Large intestine (tissue), 12 donors: Measurements from ENCODE around the gene CEMP1. TPM values are rescaled to one million over a fixed set of nuclear protein-coding genes. Genes with fewer than 3 reads are reported as not detected.
"Not testable (repeated sequence)": the region's sequence is repeated elsewhere in the genome, so short reads cannot be mapped to it uniquely, and the experiment has no call there.

Source experiments
- DNase-seq, 2 donors: peaks; one replicate each; pipeline versions ENCODE4 v3.0.0 to v3.0.0-alpha.2; 2013
- H3K27ac ChIP-seq: one replicate; pipeline ENCODE4 v1.5.1; 2013; ENCODE audit warnings: low read length
- H3K27me3 ChIP-seq: 2 replicates; pipeline ENCODE4 v1.6.1; 2013; ENCODE audit warnings: low read length; ENCODE audit not compliant: control insufficient read depth, insufficient read depth
- H3K36me3 ChIP-seq: 2 replicates; pipeline ENCODE4 v1.6.1; 2013; ENCODE audit warnings: low read length; ENCODE audit not compliant: control insufficient read depth, insufficient read depth
- H3K4me1 ChIP-seq: one replicate; pipeline ENCODE4 v1.6.1; 2013; ENCODE audit warnings: low read length; ENCODE audit not compliant: control insufficient read depth, insufficient read depth
- H3K4me3 ChIP-seq: one replicate; pipeline ENCODE4 v1.5.1; 2013; ENCODE audit warnings: low read length
- H3K9me3 ChIP-seq: one replicate; pipeline ENCODE4 v1.6.1; 2013; ENCODE audit warnings: mild to moderate bottlenecking, low read depth, low read length, moderate library complexity; ENCODE audit not compliant: control insufficient read depth
- WGBS: methylation state at CpG from one replicate; pipeline ENCODE4 v1.1.5; 2013; ENCODE audit warnings: low lambda C conversion rate; ENCODE audit not compliant: insufficient coverage; 5-methylcytosine and 5-hydroxymethylcytosine counted together
- long read RNA-seq, 11 donors: transcript quantifications; one replicate each; lab custom pipeline, GENCODE V29; 2026
- polyA plus RNA-seq: library from polyadenylated mRNA; unstranded; fragments of 120-200 nt; gene quantifications from one replicate; pipeline ENCODE4 v1.2.1, GENCODE V29; 2013

Gene CEMP1, protein sequence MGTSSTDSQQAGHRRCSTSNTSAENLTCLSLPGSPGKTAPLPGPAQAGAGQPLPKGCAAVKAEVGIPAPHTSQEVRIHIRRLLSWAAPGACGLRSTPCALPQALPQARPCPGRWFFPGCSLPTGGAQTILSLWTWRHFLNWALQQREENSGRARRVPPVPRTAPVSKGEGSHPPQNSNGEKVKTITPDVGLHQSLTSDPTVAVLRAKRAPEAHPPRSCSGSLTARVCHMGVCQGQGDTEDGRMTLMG
- polyA plus RNA-seq, result 16.8 TPM
- long read RNA-seq, donor 1, transcript CEMP1-202 (1 exons, 1,374 nt), result major isoform, 38 of 38 reads
- long read RNA-seq, donor 1, partial matches to known transcripts, result 0 of 38 reads
- long read RNA-seq, donor 1, other reads (novel, unspliced or antisense), result 0 of 38 reads
- long read RNA-seq, donor 2, transcript CEMP1-202 (1 exons, 1,374 nt), result major isoform, 97 of 97 reads
- long read RNA-seq, donor 2, partial matches to known transcripts, result 0 of 97 reads
- long read RNA-seq, donor 2, other reads (novel, unspliced or antisense), result 0 of 97 reads
- long read RNA-seq, donor 3, result 0 reads
- long read RNA-seq, donor 4, transcript CEMP1-202 (1 exons, 1,374 nt), result major isoform, 9 of 9 reads
- long read RNA-seq, donor 4, partial matches to known transcripts, result 0 of 9 reads
- long read RNA-seq, donor 4, other reads (novel, unspliced or antisense), result 0 of 9 reads
- long read RNA-seq, donor 5, transcript CEMP1-202 (1 exons, 1,374 nt), result major isoform, 25 of 25 reads
- long read RNA-seq, donor 5, partial matches to known transcripts, result 0 of 25 reads
- long read RNA-seq, donor 5, other reads (novel, unspliced or antisense), result 0 of 25 reads
- long read RNA-seq, donor 6, transcript CEMP1-202 (1 exons, 1,374 nt), result major isoform, 52 of 52 reads
- long read RNA-seq, donor 6, partial matches to known transcripts, result 0 of 52 reads
- long read RNA-seq, donor 6, other reads (novel, unspliced or antisense), result 0 of 52 reads
- long read RNA-seq, donor 7, transcript CEMP1-202 (1 exons, 1,374 nt), result major isoform, 21 of 21 reads
- long read RNA-seq, donor 7, partial matches to known transcripts, result 0 of 21 reads
- long read RNA-seq, donor 7, other reads (novel, unspliced or antisense), result 0 of 21 reads
- long read RNA-seq, donor 8, transcript CEMP1-202 (1 exons, 1,374 nt), result major isoform, 84 of 84 reads
- long read RNA-seq, donor 8, partial matches to known transcripts, result 0 of 84 reads
- long read RNA-seq, donor 8, other reads (novel, unspliced or antisense), result 0 of 84 reads
- long read RNA-seq, donor 9, transcript CEMP1-202 (1 exons, 1,374 nt), result major isoform, 64 of 64 reads
- long read RNA-seq, donor 9, partial matches to known transcripts, result 0 of 64 reads
- long read RNA-seq, donor 9, other reads (novel, unspliced or antisense), result 0 of 64 reads
- long read RNA-seq, donor 10, transcript CEMP1-202 (1 exons, 1,374 nt), result major isoform, 53 of 53 reads
- long read RNA-seq, donor 10, partial matches to known transcripts, result 0 of 53 reads
- long read RNA-seq, donor 10, other reads (novel, unspliced or antisense), result 0 of 53 reads
- long read RNA-seq, donor 11, transcript CEMP1-202 (1 exons, 1,374 nt), result major isoform, 42 of 42 reads
- long read RNA-seq, donor 11, partial matches to known transcripts, result 0 of 42 reads
- long read RNA-seq, donor 11, other reads (novel, unspliced or antisense), result 0 of 42 reads

DNA sequence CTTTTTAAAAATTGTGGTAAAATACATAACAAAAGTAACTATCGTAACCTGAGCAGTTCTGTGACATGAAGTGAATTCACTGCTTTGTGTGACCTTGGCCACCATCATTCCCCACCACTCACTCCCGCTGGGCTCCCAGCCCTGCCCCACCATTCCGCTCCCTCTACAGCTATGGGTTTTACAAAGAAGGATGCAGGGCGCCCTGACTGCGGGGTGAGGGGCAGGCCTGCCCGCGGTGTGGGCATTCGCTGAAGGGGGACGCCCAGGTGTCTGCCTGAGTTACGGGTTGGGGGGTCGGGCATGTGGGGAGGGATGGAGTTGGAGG, at the start of gene CEMP1:
Gene CEMP1, minus strand, starts transcription at position 38 of the 325 bp plus-strand sequence. CDS start 335 bp downstream, outside the sequence.
- Histone ChIP-seq H3K27me3 (no peaks in the 10 kb centered on the region), H3K27ac (peak within 1 kb of the TSS; percentile 81), H3K4me1 (peaks cover 25% of the 10 kb centered on the region), H3K36me3 (peaks cover 39% of the 10 kb centered on the region), H3K9me3 (no peaks in the 10 kb centered on the region), H3K4me3 (peak within 1 kb of the TSS; percentile 81)
- DNase-seq, result no peak
- no CpG with 5 or more reads among the region's 11 CpGs for WGBS

GRCh38 chr16:2580818-2581217, 49.6 kb upstream of the CEMP1 start:
- not testable (repeated sequence) for H3K4me3 ChIP-seq, H3K27me3 ChIP-seq, H3K27ac ChIP-seq, H3K9me3 ChIP-seq, DNase-seq, H3K4me1 ChIP-seq
- H3K36me3 ChIP-seq, result peaks cover 12% of the 10 kb centered on the region
- WGBS, result no CpG with 5 or more reads among the region's 21 CpGs

DNA sequence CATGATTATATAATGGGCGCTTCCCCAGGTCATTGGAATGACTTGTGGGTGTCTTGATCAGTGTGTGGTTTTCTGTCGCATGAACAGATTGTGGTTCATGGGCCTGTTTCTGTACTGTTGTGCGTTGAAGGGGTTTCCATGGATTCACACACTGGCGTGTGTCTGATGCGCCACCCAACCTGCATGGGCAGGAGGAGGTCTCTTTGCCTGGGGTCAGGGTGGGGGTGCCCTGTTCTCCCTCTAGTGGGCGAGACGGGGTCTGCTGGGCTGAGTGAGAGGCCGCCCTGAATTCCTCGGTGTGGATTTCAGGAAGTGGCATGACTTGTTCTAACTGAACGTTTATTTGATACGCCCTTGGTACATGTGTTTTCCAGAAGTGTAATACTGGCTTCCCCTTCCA, 48.9 kb upstream of the CEMP1 start:
- H3K27ac ChIP-seq, DNase-seq, H3K4me3 ChIP-seq, H3K36me3 ChIP-seq, H3K27me3 ChIP-seq, H3K4me1 ChIP-seq, H3K9me3 ChIP-seq: not testable (repeated sequence)
- no CpG with 5 or more reads among the region's 11 CpGs for WGBS

DNA sequence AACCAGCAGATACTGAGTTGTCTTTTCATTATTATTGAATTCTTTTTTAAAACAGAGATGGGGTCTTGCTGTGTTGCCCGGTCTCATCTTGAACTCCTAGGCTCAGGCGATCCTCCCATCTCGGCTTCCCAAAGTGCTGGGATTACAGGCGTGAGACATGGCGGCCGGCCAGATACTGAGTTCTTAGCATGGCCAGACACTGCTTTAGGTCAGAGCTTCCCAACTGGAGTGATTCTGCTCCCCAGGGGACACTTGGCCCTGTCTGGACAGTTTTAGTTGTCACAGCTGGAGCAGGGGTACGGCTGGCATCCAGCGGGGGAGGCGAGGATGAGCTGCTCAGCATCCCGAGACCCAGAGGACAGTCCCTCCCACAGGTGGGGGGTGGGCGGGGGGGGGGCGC, 47.7 kb upstream of the CEMP1 start:
- not testable (repeated sequence) for H3K9me3 ChIP-seq, H3K4me3 ChIP-seq, H3K36me3 ChIP-seq, DNase-seq, H3K27ac ChIP-seq, H3K27me3 ChIP-seq, H3K4me1 ChIP-seq
- WGBS, result no CpG with 5 or more reads among the region's 12 CpGs

- not testable (repeated sequence) for H3K27ac ChIP-seq, DNase-seq, H3K27me3 ChIP-seq, H3K4me3 ChIP-seq, H3K4me1 ChIP-seq, H3K9me3 ChIP-seq, H3K36me3 ChIP-seq
- no CpG with 5 or more reads among the region's 26 CpGs for whole genome bisulfite sequencing
These were observed 45.8 kb upstream of the CEMP1 start for GRCh38 chr16:2577044-2577443.

DNA sequence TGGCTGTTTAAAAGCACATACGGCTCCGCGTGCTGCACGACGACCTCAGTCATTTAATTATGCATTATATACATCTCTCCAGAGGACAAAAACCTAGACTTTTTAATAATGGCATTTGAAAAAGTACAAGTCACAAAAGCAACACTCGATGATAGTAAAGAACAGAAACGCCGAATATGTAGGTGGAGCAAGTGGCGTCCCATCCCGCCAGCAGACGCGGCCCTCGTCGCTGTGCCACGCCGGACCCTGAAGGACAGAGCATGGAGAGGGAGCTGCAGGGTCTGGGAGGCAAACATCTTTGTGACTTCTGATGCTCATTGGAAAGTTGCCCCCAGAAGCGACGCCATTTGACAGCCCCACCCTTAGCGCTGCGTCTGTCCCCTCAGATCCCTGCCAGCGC, 44.6 kb upstream of the CEMP1 start:
- H3K27me3 ChIP-seq, H3K4me3 ChIP-seq, H3K27ac ChIP-seq, DNase-seq, H3K9me3 ChIP-seq, H3K36me3 ChIP-seq, H3K4me1 ChIP-seq: not testable (repeated sequence)
- no CpG with 5 or more reads among the region's 21 CpGs for WGBS

DNA sequence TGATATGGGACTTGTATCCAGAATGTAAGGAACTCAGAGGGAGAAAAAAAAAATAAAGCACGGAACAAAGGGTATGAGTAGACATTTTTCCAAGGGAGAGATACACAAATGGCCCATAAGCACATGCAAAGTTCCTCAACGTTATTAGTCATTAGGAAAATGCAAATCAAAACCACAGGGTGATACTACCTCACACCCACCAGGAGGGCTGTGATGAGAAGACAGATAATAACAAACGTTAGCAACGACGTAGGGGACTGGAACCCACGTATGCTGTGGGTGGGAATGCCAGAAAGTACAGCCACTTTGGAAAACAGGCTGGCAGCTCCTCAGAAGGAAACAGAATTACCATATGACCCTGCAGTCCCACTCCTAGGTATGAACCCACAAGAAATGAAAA, 41.5 kb upstream of the CEMP1 start:
- not testable (repeated sequence) for H3K27me3 ChIP-seq, H3K4me3 ChIP-seq, H3K36me3 ChIP-seq, H3K27ac ChIP-seq, H3K4me1 ChIP-seq, DNase-seq, H3K9me3 ChIP-seq
- WGBS, result no CpG with 5 or more reads among the region's 6 CpGs

DNA sequence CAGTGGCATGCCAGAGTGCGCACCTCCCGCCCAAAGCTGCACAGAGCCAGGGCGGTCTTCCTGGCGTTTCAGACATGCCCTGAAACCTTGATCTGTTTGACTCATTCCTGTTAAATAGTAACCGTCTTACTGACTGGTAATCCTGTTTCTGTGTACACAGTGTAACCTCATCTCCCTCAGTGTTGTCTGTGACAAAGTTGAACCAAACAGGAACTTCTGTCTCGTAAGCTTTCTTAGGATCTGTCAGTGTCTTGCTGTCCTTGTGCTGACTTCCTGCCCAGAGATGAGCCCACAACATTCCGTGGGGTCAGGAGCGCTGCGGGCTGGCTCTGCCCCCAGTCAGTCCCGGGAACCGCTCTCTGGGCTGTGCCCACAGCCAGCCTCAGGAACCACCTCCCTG, 37.4 kb upstream of the CEMP1 start:
- no CpG with 5 or more reads among the region's 11 CpGs for WGBS
- H3K27me3 ChIP-seq, H3K4me1 ChIP-seq, H3K4me3 ChIP-seq, H3K36me3 ChIP-seq, H3K9me3 ChIP-seq, H3K27ac ChIP-seq, DNase-seq: not testable (repeated sequence)

- not testable (repeated sequence) for H3K4me1 ChIP-seq, H3K9me3 ChIP-seq, H3K27ac ChIP-seq, H3K27me3 ChIP-seq, H3K4me3 ChIP-seq, DNase-seq, H3K36me3 ChIP-seq
- no CpG with 5 or more reads among the region's 6 CpGs for WGBS
These were observed 36.3 kb upstream of the CEMP1 start for GRCh38 chr16:2567506-2567905.

DNA sequence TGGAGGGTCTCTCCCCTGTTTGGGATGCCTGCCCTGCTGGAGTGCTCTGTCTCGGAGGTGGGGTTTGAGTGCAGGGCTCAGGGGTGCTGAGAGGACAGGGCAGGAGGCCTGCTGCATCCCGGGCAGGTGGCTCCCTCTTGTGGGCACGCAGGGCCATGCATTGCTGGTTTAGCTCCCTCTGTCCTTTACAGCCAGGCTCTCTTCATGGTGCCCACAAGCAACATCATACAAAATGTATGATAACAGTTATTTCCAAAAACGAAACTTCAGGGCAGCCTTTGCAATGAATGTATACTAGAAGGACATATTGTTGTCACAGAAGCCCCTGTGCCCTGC, 29.6 kb upstream of the CEMP1 start:
- not testable (repeated sequence) for H3K27ac ChIP-seq, H3K4me1 ChIP-seq, H3K9me3 ChIP-seq, H3K27me3 ChIP-seq, DNase-seq, H3K4me3 ChIP-seq, H3K36me3 ChIP-seq
- WGBS, result no CpG with 5 or more reads among the region's 4 CpGs
